Activated naive CD4-positive, alpha-beta T cell treated with anti-CD3 and anti-CD28 coated beads for 36 hours (primary cell): ENCODE results near the gene FBXO10. TPM values are rescaled to one million over a fixed set of nuclear protein-coding genes. Genes with fewer than 3 reads are reported as not detected.
A peak's percentile ranks its signal among the peaks of the same experiment; 100 is the strongest.

Experiments
- CTCF ChIA-PET: fragments of 350-600 bp; sonication (Branson Sonifier 250); formaldehyde crosslinking; loops from one replicate; lab custom pipeline; 2021; ENCODE audit warnings: antibody characterized with exemption; lab: Charles Lee
- DNase-seq: peaks from one replicate; pipeline ENCODE4 v3.0.0-alpha.2; 2020
- H3K27ac Mint-ChIP-seq: one replicate; pipeline ENCODE4 v1.8.0; 2021; ENCODE audit warnings: mild to moderate bottlenecking, mixed read lengths
- H3K27me3 Mint-ChIP-seq: one replicate; pipeline ENCODE4 v1.8.0; 2021; ENCODE audit warnings: low read depth, mixed read lengths
- H3K36me3 Mint-ChIP-seq: one replicate; pipeline ENCODE4 v1.8.0; 2021; ENCODE audit warnings: low read depth, mixed read lengths
- H3K4me1 Mint-ChIP-seq: one replicate; pipeline ENCODE4 v1.8.0; 2021; ENCODE audit warnings: low read depth, mixed read lengths
- H3K4me3 Mint-ChIP-seq: one replicate; pipeline ENCODE4 v1.8.0; 2021; ENCODE audit warnings: mild to moderate bottlenecking, moderate library complexity, mixed read lengths
- H3K9me3 Mint-ChIP-seq: one replicate; pipeline ENCODE4 v1.8.0; 2021; ENCODE audit warnings: mixed read lengths
- intact Hi-C: fragments of 100-400 bp; cut with micrococcal nuclease; formaldehyde crosslinking; loops from one replicate; pipeline ENCODE4 v1.15.1; 2023
- total RNA-seq, 2 experiments: library from RNA; stranded (reverse); gene quantifications; one replicate each; pipeline ENCODE4 v1.2.3, GENCODE V29; 2021

FBXO10 gene, protein sequence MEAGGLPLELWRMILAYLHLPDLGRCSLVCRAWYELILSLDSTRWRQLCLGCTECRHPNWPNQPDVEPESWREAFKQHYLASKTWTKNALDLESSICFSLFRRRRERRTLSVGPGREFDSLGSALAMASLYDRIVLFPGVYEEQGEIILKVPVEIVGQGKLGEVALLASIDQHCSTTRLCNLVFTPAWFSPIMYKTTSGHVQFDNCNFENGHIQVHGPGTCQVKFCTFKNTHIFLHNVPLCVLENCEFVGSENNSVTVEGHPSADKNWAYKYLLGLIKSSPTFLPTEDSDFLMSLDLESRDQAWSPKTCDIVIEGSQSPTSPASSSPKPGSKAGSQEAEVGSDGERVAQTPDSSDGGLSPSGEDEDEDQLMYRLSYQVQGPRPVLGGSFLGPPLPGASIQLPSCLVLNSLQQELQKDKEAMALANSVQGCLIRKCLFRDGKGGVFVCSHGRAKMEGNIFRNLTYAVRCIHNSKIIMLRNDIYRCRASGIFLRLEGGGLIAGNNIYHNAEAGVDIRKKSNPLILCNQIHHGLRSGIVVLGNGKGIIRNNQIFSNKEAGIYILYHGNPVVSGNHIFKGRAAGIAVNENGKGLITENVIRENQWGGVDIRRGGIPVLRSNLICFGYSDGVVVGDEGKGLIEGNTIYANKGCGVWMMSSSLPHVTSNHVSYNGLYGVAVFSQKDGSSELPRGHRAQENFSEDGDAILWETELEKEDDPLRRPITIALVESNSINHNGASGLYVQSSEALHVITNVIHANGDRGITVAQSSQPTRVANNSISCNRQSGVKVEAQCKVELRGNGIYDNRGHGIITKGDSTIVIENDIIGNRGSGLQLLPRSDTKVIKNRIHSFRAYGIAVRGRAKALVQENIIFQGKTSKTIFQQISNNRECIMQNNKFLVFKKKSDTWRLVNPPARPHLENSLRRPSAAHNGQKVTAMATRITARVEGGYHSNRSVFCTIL
- 1 to 10 TPM; 1.0 to 1.1 TPM for total RNA-seq

DNA sequence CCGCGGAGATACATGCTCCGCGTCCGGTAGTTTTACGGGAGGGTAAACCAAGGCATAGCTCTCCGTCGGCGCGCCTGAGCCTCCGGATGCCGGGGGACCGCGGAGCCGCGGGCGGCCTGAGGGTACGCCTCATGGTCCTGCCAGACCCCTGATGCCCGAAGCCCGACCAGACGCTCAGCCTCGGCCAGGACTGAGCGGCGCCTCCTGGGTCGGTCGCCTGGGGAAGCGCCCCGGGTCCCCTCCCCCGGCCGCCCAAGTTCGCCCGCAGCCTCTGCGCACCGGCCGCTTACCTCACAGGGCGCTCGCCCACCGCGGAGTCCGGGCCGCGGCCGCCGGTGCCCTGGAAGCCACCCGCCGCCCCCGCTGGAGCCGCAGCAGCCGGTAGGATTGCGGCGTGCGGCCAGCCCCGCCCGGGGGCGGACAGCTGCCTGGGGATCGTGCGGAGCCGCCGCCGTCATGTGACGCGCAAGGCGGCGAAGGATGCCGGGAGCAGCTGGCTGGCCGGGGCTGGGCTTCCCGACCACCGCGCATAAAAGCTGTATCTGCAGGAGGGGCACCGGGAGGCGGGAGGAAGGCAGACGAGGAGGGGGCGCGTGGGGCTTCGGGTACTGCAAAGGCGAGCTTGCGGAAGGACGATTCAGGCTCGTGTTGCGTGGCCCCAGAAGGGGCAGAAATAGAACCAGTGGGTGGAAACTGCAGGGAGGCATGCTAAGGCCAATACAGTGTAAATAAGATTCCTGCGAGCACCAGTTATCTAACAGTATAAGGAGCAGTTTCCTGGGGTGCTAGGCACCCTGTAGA, at the start of gene FBXO10:
Gene FBXO10, minus strand, starts transcription at position 460 of the 801 bp plus-strand sequence. CDS start 34,612 bp downstream, outside the sequence.
- DNase-seq: peak; percentile 47
- Mint-ChIP-seq H3K27me3 (no peaks in the 10 kb centered on the region), H3K4me1 (peaks cover 21% of the 10 kb centered on the region), H3K4me3 (peak within 1 kb of the TSS; percentile 77), H3K36me3 (peaks cover 17% of the 10 kb centered on the region), H3K9me3 (no peaks in the 10 kb centered on the region), H3K27ac (no peak within 1 kb of the TSS)
- intact Hi-C loops: loop anchor here (2.0 to 5.0 kb wide), 3 partner anchors 17 to 549 kb away; partner anchors contain the start of genes POLR1E and TOMM5
- CTCF ChIA-PET: interaction anchor here (1.8 kb wide), 1 partner anchor 17 kb away, joined by 4 read pairs; no protein-coding TSS in a partner anchor

DNA sequence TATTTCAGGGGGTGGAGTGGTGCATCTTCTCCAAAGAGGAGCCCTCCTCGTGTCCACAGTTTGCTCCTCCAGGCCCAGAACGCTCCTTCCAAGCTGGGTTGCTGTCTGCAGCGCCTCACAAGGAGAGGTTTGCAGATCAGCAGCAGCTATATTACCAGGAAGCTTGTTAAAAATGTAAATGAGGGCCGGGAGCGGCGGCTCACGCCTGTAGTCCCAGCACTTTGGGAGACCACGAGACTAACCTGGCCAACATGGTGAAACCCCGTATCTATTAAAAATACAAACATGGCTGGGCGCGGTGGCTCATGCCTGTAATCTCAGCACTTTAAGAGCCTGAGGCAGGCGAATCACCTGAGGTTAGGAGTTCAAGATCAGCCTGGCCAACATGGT, 49.6 kb upstream of the FBXO10 start:
- Mint-ChIP-seq H3K36me3 (no peaks in the 10 kb centered on the region), H3K9me3 (no peaks in the 10 kb centered on the region), H3K4me1 (no peaks in the 10 kb centered on the region), H3K27ac (no peak overlapping the region), H3K4me3 (no peak overlapping the region), H3K27me3 (no peaks in the 10 kb centered on the region)
- intact Hi-C loops: no loop called here
- DNase-seq: no peak
- CTCF ChIA-PET: interaction anchor here (0.6 kb wide), 2 partner anchors 144 to 582 kb away, joined by 5 read pairs; no protein-coding TSS in a partner anchor

DNA sequence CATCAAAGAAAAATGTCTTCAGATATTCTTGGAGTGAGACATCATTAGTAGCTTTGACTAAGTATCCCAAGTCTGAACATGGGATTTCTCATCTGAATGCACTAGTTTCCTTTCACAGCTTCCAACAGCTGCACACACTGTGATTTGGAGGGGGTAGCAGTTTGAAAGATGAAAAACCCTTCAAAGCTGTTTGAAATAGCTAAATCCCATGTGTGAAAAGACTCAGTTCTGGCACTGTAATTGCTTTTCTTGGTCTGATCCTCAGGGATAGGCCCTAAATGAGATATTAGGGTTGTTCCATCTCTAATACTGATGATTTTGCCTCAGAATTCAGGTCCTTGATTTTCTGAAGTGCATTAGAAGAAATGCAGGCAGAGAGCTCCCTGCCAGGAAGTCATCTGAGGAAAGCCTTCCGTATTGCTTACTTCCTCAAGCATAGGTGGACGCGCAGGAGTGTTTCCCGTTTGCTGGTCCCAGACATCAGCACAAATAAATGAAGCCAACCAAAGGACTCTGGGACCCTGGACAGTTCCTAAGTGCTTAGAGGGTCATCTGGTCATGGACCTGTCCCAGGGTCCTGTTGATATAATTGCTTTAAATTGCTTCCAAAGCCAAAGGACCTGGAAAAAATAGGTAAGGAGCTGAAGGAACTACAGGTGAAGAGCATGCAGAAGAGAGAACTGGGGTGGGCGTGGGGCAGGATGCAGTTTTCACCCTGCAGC, 49.0 kb upstream of the FBXO10 start:
- Mint-ChIP-seq H3K4me1 (no peaks in the 10 kb centered on the region), H3K4me3 (no peak overlapping the region), H3K9me3 (no peaks in the 10 kb centered on the region), H3K27ac (no peak overlapping the region), H3K36me3 (no peaks in the 10 kb centered on the region), H3K27me3 (no peaks in the 10 kb centered on the region)
- DNase-seq: no peak
- CTCF ChIA-PET: interaction anchor here (0.6 kb wide), 2 partner anchors 58 to 143 kb away, joined by 3 to 5 read pairs; no protein-coding TSS in a partner anchor
- intact Hi-C loops: no loop called here

DNA sequence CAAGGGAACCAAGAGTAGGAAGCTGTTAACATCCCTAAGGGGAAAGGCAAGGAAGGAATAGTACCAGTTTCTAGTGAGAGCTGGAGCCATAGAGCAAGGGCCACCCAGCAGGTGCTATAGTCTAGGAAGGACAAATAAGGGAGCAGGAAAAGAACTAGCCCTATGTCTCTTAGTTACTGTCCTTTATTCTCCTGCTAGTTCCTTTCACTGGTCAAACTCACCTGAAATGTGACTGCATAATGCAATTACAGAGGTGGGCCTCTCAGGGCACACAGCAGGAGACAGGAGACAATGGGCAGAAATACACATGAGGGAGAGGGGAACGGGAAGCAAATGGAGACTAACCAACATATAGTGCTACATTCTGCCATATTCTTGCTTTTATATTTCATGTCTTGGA, 47.9 kb upstream of the FBXO10 start:
- no peaks in the 10 kb centered on the region for H3K9me3 Mint-ChIP-seq
- DNase-seq: no peak
- no peak overlapping the region for H3K4me3 Mint-ChIP-seq
- H3K36me3 Mint-ChIP-seq: no peaks in the 10 kb centered on the region
- no peaks in the 10 kb centered on the region for H3K27me3 Mint-ChIP-seq
- intact Hi-C loops: no loop called here
- H3K4me1 Mint-ChIP-seq: no peaks in the 10 kb centered on the region
- CTCF ChIA-PET: no interaction called here
- no peak overlapping the region for H3K27ac Mint-ChIP-seq

DNA sequence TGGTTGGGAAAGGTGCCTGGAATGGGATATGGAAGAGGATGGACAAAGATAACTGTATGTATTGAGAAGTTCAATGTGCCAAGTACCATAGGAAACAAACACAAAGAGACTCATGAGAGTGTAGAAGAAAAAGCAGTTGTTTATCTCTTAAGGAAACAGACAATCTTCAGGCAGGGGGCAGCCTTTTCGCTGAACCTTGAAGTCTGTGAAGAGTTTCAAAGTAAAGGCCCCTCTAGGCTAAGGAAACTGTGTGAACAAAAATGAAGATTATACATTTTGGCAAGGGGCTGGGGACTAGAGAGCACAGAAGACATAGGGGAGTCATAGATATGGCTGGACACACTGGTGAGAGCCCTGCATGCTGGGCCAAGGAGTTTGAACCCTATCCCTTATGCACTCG, 47.1 kb upstream of the FBXO10 start:
- Mint-ChIP-seq H3K27me3 (no peaks in the 10 kb centered on the region), H3K36me3 (no peaks in the 10 kb centered on the region), H3K4me3 (no peak overlapping the region), H3K27ac (no peak overlapping the region), H3K9me3 (no peaks in the 10 kb centered on the region), H3K4me1 (no peaks in the 10 kb centered on the region)
- no peak for DNase-seq
- CTCF ChIA-PET: no interaction called here
- intact Hi-C loops: no loop called here

DNA sequence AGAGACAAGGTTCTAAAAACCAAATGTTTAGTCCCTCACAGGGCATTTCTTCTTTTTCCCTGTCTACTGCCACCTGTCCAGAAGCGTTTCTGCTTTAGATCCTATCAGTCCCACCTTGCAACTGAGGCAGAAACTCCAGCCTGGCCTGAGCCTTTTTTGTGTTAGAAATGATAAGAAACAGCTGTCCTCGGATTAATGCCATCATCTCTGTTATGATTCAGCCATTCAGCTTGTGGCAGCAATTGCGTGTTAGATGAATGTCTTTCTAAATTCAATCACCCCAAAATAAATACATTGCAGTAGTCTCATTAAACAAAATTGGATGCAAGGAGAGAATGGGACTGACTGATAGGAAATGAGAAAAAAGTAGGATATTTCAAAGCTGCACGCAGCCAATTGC, 46.3 kb upstream of the FBXO10 start:
- Mint-ChIP-seq H3K36me3 (no peaks in the 10 kb centered on the region), H3K4me3 (no peak overlapping the region), H3K27me3 (no peaks in the 10 kb centered on the region), H3K9me3 (no peaks in the 10 kb centered on the region), H3K27ac (no peak overlapping the region), H3K4me1 (no peaks in the 10 kb centered on the region)
- no peak for DNase-seq
- CTCF ChIA-PET: interaction anchor here (0.7 kb wide), 1 partner anchor 10 kb away, joined by 3 read pairs; no protein-coding TSS in a partner anchor
- intact Hi-C loops: no loop called here

DNA sequence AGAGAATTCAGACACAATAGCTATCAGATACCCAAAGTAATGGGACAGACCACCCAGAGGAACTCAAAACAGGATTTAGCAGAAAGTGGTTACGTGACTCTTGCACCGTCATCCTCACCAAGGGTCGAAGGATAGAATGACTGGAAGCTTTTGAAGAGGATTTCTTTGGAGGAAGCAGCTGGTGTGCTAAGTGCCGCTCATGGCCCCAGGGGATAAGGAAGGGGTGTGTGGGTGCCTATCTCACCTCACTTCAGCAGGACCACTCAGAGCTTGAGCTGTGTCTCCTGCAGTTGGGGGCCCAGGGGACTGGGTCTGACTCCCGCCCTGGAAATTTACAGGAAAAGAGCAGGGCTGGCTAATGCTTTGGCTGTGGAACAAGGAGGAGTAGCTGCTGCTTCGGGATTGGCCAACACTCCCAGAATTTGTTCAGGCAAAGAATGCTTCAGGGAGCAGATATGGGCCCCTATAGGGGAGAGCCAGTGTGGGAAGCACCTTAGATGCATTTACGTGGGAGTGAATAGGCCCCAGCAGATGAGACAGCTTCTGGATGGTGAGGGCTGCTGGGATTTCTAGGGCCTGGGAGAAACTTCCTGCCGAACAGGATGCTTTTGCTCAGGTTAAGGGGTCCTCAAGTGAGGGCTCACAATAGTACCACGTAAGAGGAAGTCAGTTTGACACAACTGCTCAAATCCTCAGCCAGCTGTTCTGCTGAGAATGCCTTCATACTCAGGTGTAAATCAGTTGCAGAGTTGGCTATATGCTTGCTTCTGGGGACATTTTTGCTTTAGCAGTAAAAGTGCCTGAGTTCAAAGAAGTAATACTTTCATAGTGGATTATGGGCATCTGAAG, 45.3 kb upstream of the FBXO10 start:
- CTCF ChIA-PET: no interaction called here
- Mint-ChIP-seq H3K4me1 (no peaks in the 10 kb centered on the region), H3K36me3 (no peaks in the 10 kb centered on the region), H3K27me3 (no peaks in the 10 kb centered on the region), H3K4me3 (no peak overlapping the region), H3K9me3 (no peaks in the 10 kb centered on the region), H3K27ac (no peak overlapping the region)
- no peak for DNase-seq
- intact Hi-C loops: no loop called here

DNA sequence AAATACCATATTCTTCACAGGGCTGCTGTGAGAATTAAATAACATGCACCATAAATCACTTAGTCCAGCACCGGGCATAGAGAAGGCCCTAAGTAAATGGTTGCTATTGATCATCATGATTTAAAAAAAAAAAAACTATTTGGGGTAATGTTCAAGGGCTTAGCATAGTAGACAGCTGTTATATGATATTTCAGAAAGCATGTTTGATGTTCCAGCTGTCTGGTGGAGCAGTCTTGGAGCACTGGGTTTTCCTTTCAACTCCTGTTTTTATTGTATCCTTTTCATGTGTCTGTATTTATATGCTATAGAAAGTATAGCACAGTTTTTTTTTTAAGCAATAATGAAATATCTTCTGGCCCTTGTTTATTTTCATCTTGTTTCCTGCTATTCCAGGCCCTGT, 44.2 kb upstream of the FBXO10 start:
- DNase-seq: no peak
- Mint-ChIP-seq H3K4me1 (no peaks in the 10 kb centered on the region), H3K36me3 (no peaks in the 10 kb centered on the region), H3K9me3 (no peaks in the 10 kb centered on the region), H3K4me3 (no peak overlapping the region), H3K27me3 (no peaks in the 10 kb centered on the region), H3K27ac (no peak overlapping the region)
- intact Hi-C loops: no loop called here
- CTCF ChIA-PET: no interaction called here

DNA sequence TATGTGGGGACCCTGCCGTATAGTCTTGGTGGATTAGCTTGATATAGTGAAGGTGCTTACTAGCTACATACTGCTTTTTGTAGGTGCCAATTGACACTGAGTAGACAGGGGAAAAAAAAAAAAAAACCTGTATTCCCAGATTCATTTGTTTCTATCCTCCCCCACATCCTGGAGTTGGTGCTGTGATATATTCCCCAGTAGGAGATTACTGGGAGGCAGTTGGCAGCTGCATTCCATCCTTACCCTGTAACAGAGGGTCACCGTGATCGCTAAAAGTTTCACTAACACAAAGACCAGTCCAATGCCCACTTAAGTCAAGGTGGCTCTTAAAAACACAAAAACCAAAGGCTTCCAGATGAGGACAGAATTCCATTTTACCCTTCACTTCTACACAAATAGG, 43.6 kb upstream of the FBXO10 start:
- intact Hi-C loops: no loop called here
- DNase-seq: no peak
- CTCF ChIA-PET: interaction anchor here (0.7 kb wide), 1 partner anchor 8 kb away, joined by 3 read pairs; no protein-coding TSS in a partner anchor
- no peaks in the 10 kb centered on the region for H3K4me1 Mint-ChIP-seq
- H3K27ac Mint-ChIP-seq: no peak overlapping the region
- no peak overlapping the region for H3K4me3 Mint-ChIP-seq
- H3K27me3 Mint-ChIP-seq: no peaks in the 10 kb centered on the region
- no peaks in the 10 kb centered on the region for H3K36me3 Mint-ChIP-seq
- no peaks in the 10 kb centered on the region for H3K9me3 Mint-ChIP-seq

DNA sequence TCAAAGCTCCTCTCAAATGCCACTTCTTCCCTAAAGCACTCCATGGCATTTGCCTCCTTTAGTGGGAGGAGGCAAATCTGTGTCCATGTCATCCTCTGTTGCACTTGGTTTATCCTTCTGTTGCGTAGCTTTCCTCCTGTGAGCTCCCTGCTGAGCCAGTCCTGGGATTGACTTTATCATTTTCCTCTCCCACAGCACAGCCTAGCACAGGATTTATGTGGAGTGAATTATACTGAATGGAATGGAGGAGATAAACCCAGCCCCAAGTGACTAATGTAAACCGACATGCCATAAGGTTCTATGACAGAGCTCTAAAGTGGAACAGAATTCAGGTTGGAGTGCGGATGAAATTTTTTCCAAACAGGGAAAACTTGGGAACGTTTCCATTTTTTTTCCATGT, 42.6 kb upstream of the FBXO10 start:
- H3K27ac Mint-ChIP-seq: no peak overlapping the region
- CTCF ChIA-PET: no interaction called here
- DNase-seq: no peak
- no peaks in the 10 kb centered on the region for H3K36me3 Mint-ChIP-seq
- no peak overlapping the region for H3K4me3 Mint-ChIP-seq
- intact Hi-C loops: no loop called here
- no peaks in the 10 kb centered on the region for H3K4me1 Mint-ChIP-seq
- H3K27me3 Mint-ChIP-seq: no peaks in the 10 kb centered on the region
- no peaks in the 10 kb centered on the region for H3K9me3 Mint-ChIP-seq

DNA sequence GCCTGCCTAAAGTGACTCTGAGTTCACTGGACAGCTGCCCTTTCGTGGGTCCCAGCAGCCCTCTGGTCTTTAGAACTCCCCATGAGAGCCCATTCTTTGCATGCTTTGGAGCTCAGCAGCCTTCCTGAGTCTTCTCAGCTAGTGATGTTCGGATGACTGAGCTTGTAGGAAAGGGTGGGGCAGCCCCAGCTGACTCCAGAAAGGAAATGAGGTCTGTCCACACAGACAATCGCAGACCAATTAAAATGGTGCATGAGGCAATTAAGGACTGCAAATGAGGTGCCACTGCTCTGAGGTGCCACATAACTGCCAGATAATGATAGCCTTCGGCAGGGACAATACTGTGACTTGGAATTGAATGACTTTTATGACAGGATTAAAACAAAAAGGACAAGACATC, 41.7 kb upstream of the FBXO10 start:
- Mint-ChIP-seq H3K36me3 (no peaks in the 10 kb centered on the region), H3K27me3 (no peaks in the 10 kb centered on the region), H3K4me1 (no peaks in the 10 kb centered on the region), H3K9me3 (no peaks in the 10 kb centered on the region), H3K27ac (no peak overlapping the region), H3K4me3 (no peak overlapping the region)
- no peak for DNase-seq
- CTCF ChIA-PET: no interaction called here
- intact Hi-C loops: no loop called here
